ENCODE measurements around the gene DISC1. TPM values are rescaled to one million over a fixed set of nuclear protein-coding genes. Genes with fewer than 3 reads are reported as not detected.

Gene DISC1
- total RNA-seq, 2 donors from 2014 or later = 8.0 to 9.4 TPM

DNA sequence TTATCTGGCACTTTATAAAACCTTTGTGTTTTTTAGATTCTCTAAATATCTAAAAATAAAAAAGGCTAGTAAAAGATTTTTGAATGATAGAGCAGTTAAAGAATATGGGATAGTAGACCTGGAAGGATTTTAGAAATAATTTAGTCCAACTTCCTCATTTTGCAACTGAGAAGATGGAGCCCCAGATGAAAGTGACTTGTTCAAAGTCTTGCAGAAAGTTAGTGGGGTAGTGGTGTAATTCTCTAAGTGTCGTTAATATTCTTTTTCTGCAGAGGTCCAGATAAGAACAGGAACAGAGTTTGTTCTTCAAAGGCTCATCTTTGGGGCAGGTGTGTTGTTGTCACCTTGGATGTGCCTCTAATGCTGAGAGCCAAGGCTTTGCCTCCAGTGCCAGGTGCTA, 159.5 kb downstream of the DISC1 start:
- Mint-ChIP-seq H3K4me1 (peaks cover 4% of the 10 kb centered on the region), H3K27ac (no peak overlapping the region), H3K9me3 (no peaks in the 10 kb centered on the region), H3K36me3 (ENCODE audit: low read depth) (no peaks in the 10 kb centered on the region), H3K27me3 (ENCODE audit: insufficient read depth) (no peaks in the 10 kb centered on the region), H3K4me3 (no peak overlapping the region)
- Histone ChIP-seq H3K36me3 (ENCODE audit: control insufficient read depth, insufficient read depth, low read length) (no peaks in the 10 kb centered on the region), H3K27ac (ENCODE audit: low read depth, low read length) (no peak overlapping the region), H3K4me3 (ENCODE audit: low read length) (no peak overlapping the region), H3K9ac (ENCODE audit: extremely low read depth, low read length, poor library complexity, severe bottlenecking) (no peak overlapping the region), H3K4me1 (ENCODE audit: control insufficient read depth, insufficient read depth, low read length) (no peaks in the 10 kb centered on the region), H3K9me3 (ENCODE audit: control insufficient read depth, low read length) (no peaks in the 10 kb centered on the region), H3K27me3 (ENCODE audit: control insufficient read depth, insufficient read depth, low read length, poor library complexity, severe bottlenecking) (no peaks in the 10 kb centered on the region)
- WGBS, 2 experiments (ENCODE audit: insufficient coverage in 1 of 2, insufficient read length in 1 of 2) = 97 to 100% methylated on average over 1 of the region's 1 CpG
- no peak for DNase-seq
- TF ChIP-seq CTCF (conservative IDR thresholded peaks at IDR 0.05) = no peak

GRCh38 chr1:231792634-231793033, 166.0 kb downstream of the DISC1 start:
- Mint-ChIP-seq H3K36me3 (ENCODE audit: low read depth) (no peaks in the 10 kb centered on the region), H3K4me1 (peaks cover 2% of the 10 kb centered on the region), H3K4me3 (no peak overlapping the region), H3K9me3 (no peaks in the 10 kb centered on the region), H3K27me3 (ENCODE audit: insufficient read depth) (no peaks in the 10 kb centered on the region), H3K27ac (no peak overlapping the region)
- no peaks in the 10 kb centered on the region for H3K9me3 ChIP-seq (ENCODE audit: control insufficient read depth, low read length)
- TF ChIP-seq CTCF (conservative IDR thresholded peaks at IDR 0.05) = no peak
- DNase-seq = no peak
- H3K27ac ChIP-seq (ENCODE audit: low read depth, low read length) = no peak overlapping the region
- WGBS, 2 experiments (ENCODE audit: insufficient coverage in 1 of 2, insufficient read length in 1 of 2) = 71 to 85% methylated on average over 2 of the region's 2 CpGs
- no peak overlapping the region for H3K9ac ChIP-seq (ENCODE audit: extremely low read depth, low read length, poor library complexity, severe bottlenecking)
- no peaks in the 10 kb centered on the region for H3K27me3 ChIP-seq (ENCODE audit: control insufficient read depth, insufficient read depth, low read length, poor library complexity, severe bottlenecking)
- no peak overlapping the region for H3K4me3 ChIP-seq (ENCODE audit: low read length)
- H3K4me1 ChIP-seq (ENCODE audit: control insufficient read depth, insufficient read depth, low read length) = no peaks in the 10 kb centered on the region
- no peaks in the 10 kb centered on the region for H3K36me3 ChIP-seq (ENCODE audit: control insufficient read depth, insufficient read depth, low read length)

DNA sequence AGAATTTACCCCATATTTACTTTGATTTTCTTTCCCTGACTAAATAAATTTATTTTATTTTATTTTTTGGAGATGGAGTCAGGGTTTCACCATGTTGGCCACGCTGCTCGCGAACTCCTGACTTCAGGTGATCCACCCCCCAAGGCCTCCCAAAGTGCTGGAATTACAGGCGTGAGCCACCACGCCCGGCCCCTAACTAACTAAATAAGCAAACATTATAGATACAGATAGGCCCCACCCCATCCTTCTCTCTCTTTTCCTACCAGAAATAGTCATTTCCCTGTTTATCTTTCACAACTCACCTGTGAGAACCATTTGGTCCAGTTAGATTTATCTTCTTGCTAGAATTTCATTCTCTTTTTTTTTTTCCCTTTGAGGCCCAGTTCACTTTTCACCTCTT, 167.3 kb downstream of the DISC1 start:
- no peak overlapping the region for H3K27ac Mint-ChIP-seq
- 93% methylated on average over 6 of the region's 6 CpGs; no CpG with 5 or more reads in 1 of the 2 experiments for WGBS, 2 experiments (ENCODE audit: insufficient coverage in 1 of 2, insufficient read length in 1 of 2)
- no peak for TF ChIP-seq CTCF (conservative IDR thresholded peaks at IDR 0.05)
- H3K9me3 Mint-ChIP-seq = no peaks in the 10 kb centered on the region
- Histone ChIP-seq H3K4me3 (ENCODE audit: low read length) (no peak overlapping the region), H3K36me3 (ENCODE audit: control insufficient read depth, insufficient read depth, low read length) (no peaks in the 10 kb centered on the region), H3K27ac (ENCODE audit: low read depth, low read length) (no peak overlapping the region), H3K9ac (ENCODE audit: extremely low read depth, low read length, poor library complexity, severe bottlenecking) (no peak overlapping the region), H3K27me3 (ENCODE audit: control insufficient read depth, insufficient read depth, low read length, poor library complexity, severe bottlenecking) (no peaks in the 10 kb centered on the region), H3K4me1 (ENCODE audit: control insufficient read depth, insufficient read depth, low read length) (no peaks in the 10 kb centered on the region), H3K9me3 (ENCODE audit: control insufficient read depth, low read length) (no peaks in the 10 kb centered on the region)
- peaks cover 2% of the 10 kb centered on the region for H3K4me1 Mint-ChIP-seq
- H3K4me3 Mint-ChIP-seq = no peak overlapping the region
- DNase-seq = no peak
- H3K27me3 Mint-ChIP-seq (ENCODE audit: insufficient read depth) = no peaks in the 10 kb centered on the region
- H3K36me3 Mint-ChIP-seq (ENCODE audit: low read depth) = no peaks in the 10 kb centered on the region
